Measurements from ENCODE around the gene CYP2D6. TPM values are rescaled to one million over a fixed set of nuclear protein-coding genes. Genes with fewer than 3 reads are reported as not detected.
"Not testable (repeated sequence)": the region's sequence is repeated elsewhere in the genome, so short reads cannot be mapped to it uniquely, and the experiment has no call there.

The CYP2D6 gene
- total RNA-seq, 1 experiment from 2014 or later = 1.7 TPM

GRCh38 chr22:42111798-42112197 lies 18.8 kb downstream of the CYP2D6 start:
- POLR2A ChIA-PET = no interaction called here
- peaks cover 7% of the 10 kb centered on the region for H3K36me3 Mint-ChIP-seq

GRCh38 chr22:42108848-42109247 lies 21.8 kb downstream of the CYP2D6 start:
- DNase-seq (ENCODE audit: low spot score) (no peak), ATAC-seq (peak; percentile 57; the same call in 1 of the 2 replicates)
- Mint-ChIP-seq H3K4me1 (peaks cover 7% of the 10 kb centered on the region), H3K27me3 (ENCODE audit: low read depth) (peaks cover 25% of the 10 kb centered on the region), H3K27ac (no peak overlapping the region), H3K4me3 (no peak overlapping the region), H3K36me3 (peaks cover 10% of the 10 kb centered on the region), H3K9me3 (peaks cover 15% of the 10 kb centered on the region)
- POLR2A ChIA-PET = no interaction called here
- CTCF ChIA-PET = interaction anchor here (6.2 kb wide), 1 partner anchor 19 kb away, joined by 87 read pairs; the partner anchor contains the start of gene NDUFA6
- TF ChIP-seq ZSCAN18 (CRISPR knock-in tag; IDR thresholded peaks at IDR 0.05) (no peak), TEAD4 (CRISPR knock-in tag; IDR thresholded peaks at IDR 0.05) (no peak), ESRRA (CRISPR knock-in tag; IDR thresholded peaks at IDR 0.05; ENCODE audit: borderline replicate concordance) (no peak), ZBTB21 (CRISPR knock-in tag; IDR thresholded peaks at IDR 0.05; ENCODE audit: borderline replicate concordance) (no peak), USF2 (CRISPR knock-in tag; IDR thresholded peaks at IDR 0.05) (no peak), E2F5 (CRISPR knock-in tag; IDR thresholded peaks at IDR 0.05) (no peak), GTF2I (CRISPR knock-in tag; conservative IDR thresholded peaks at IDR 0.05) (no peak), TP53 (CRISPR knock-in tag; IDR thresholded peaks at IDR 0.05) (no peak)

More at GRCh38 chr22:42111798-42112197, 18.8 kb downstream of the CYP2D6 start:
- peaks cover 7% of the 10 kb centered on the region for H3K4me1 Mint-ChIP-seq
- CTCF ChIA-PET = interaction anchor here (1.4 to 6.2 kb wide), 11 partner anchors 22 to 332 kb away, joined by 3 to 87 read pairs (median 8); partner anchors contain the start of genes CENPM, NAGA, NDUFA6 and SEPTIN3
- no peak overlapping the region for H3K4me3 Mint-ChIP-seq
- H3K9me3 Mint-ChIP-seq = peaks cover 13% of the 10 kb centered on the region
- DNase-seq (ENCODE audit: low spot score) = no peak
- peaks cover 33% of the 10 kb centered on the region for H3K27me3 Mint-ChIP-seq (ENCODE audit: low read depth)
- TF ChIP-seq ZNF423 (CRISPR knock-in tag; IDR thresholded peaks at IDR 0.05) (no peak), IRF1 (CRISPR knock-in tag; IDR thresholded peaks at IDR 0.05) (no peak), ZNF263 (CRISPR knock-in tag; IDR thresholded peaks at IDR 0.05; ENCODE audit: low read depth) (no peak), SOX15 (CRISPR knock-in tag; IDR thresholded peaks at IDR 0.05) (no peak), ZNF219 (CRISPR knock-in tag; IDR thresholded peaks at IDR 0.05; ENCODE audit: borderline replicate concordance) (no peak), NFATC4 (CRISPR knock-in tag; IDR thresholded peaks at IDR 0.05) (no peak), USF1 (CRISPR knock-in tag; IDR thresholded peaks at IDR 0.05) (no peak), RORB (CRISPR knock-in tag; IDR thresholded peaks at IDR 0.05) (no peak), TP53 (CRISPR knock-in tag; IDR thresholded peaks at IDR 0.05) (no peak), FOXP4 (CRISPR knock-in tag; IDR thresholded peaks at IDR 0.05) (no peak), ZBTB21 (CRISPR knock-in tag; IDR thresholded peaks at IDR 0.05; ENCODE audit: borderline replicate concordance) (no peak), ZBTB43 (CRISPR knock-in tag; IDR thresholded peaks at IDR 0.05) (no peak), NFYB (CRISPR knock-in tag; conservative IDR thresholded peaks at IDR 0.05; ENCODE audit: low read depth) (no peak)
- peak; percentile 49; the same call in 1 of the 2 replicates for ATAC-seq
- no peak overlapping the region; the same call in 1 of the 2 replicates for H3K27ac Mint-ChIP-seq

GRCh38 chr22:42104332-42104860 lies 26.2 kb downstream of the CYP2D6 start:
- Mint-ChIP-seq H3K36me3 (peaks cover 29% of the 10 kb centered on the region), H3K9me3 (peaks cover 35% of the 10 kb centered on the region), H3K27me3 (ENCODE audit: low read depth) (peaks cover 30% of the 10 kb centered on the region)
- H3K27ac Mint-ChIP-seq; ATAC-seq; H3K4me1 Mint-ChIP-seq; POLR2A ChIA-PET; DNase-seq (ENCODE audit: low spot score); H3K4me3 Mint-ChIP-seq: not testable (repeated sequence)
- CTCF ChIA-PET = interaction anchor here (1.3 kb wide), 1 partner anchor 13 kb away, joined by 3 read pairs; no protein-coding TSS in a partner anchor
